ENCODE measurements around the gene CPSF4L.

GRCh38 chr17:73297934-73298861 lies 36.5 kb upstream of the CPSF4L start:
- TF ChIP-seq POLR2AphosphoS5 (IDR thresholded peaks at IDR 0.05; ENCODE audit: borderline replicate concordance, low read depth, low read length) (no peak), EZH2 (IDR thresholded peaks at IDR 0.05) (no peak)

All from SK-N-MC (cell line).